ENCODE data around the gene VKORC1. TPM values are rescaled to one million over a fixed set of nuclear protein-coding genes. Genes with fewer than 3 reads are reported as not detected.

The VKORC1 gene
- total RNA-seq, 1 donor from 2014 or later: 78.9 TPM

GRCh38 chr16:31089199-31089598, 5.4 kb downstream of the VKORC1 start:
- Mint-ChIP-seq H3K4me3 (no peak overlapping the region), H3K4me1 (ENCODE audit: unreplicated experiment) (peaks cover 5% of the 10 kb centered on the region), H3K9me3 (no peaks in the 10 kb centered on the region), H3K27ac (no peak overlapping the region), H3K27me3 (no peaks in the 10 kb centered on the region), H3K36me3 (no peaks in the 10 kb centered on the region)
- DNase-seq (ENCODE audit: extremely low spot score, unreplicated experiment): no peak
- no peak for TF ChIP-seq CTCF (conservative IDR thresholded peaks at IDR 0.05)

GRCh38 chr16:31088459-31089183, 6.0 kb downstream of the VKORC1 start, which contains the start of gene PRSS53:
Gene PRSS53 (minus strand): TSS chr16:31088943. CDS start chr16:31088809, 134 bp downstream.
- Mint-ChIP-seq H3K27me3 (no peaks in the 10 kb centered on the region), H3K27ac (no peak within 1 kb of the TSS)
- TF ChIP-seq CTCF (conservative IDR thresholded peaks at IDR 0.05): no peak

GRCh38 chr16:31087971-31088370, 6.6 kb downstream of the VKORC1 start:
- Mint-ChIP-seq H3K4me1 (ENCODE audit: unreplicated experiment) (no peaks in the 10 kb centered on the region), H3K9me3 (no peaks in the 10 kb centered on the region), H3K27me3 (no peaks in the 10 kb centered on the region), H3K36me3 (no peaks in the 10 kb centered on the region), H3K4me3 (no peak overlapping the region), H3K27ac (no peak overlapping the region)
- no peak for TF ChIP-seq CTCF (conservative IDR thresholded peaks at IDR 0.05)
- no peak for DNase-seq (ENCODE audit: extremely low spot score, unreplicated experiment)

More at GRCh38 chr16:31088459-31089183, 6.0 kb downstream of the VKORC1 start, which contains the start of gene PRSS53:
- H3K9me3 Mint-ChIP-seq: no peaks in the 10 kb centered on the region
- no peak within 1 kb of the TSS for H3K4me3 Mint-ChIP-seq
- no peak for DNase-seq (ENCODE audit: extremely low spot score, unreplicated experiment)
- no peaks in the 10 kb centered on the region for H3K4me1 Mint-ChIP-seq (ENCODE audit: unreplicated experiment)
- no peaks in the 10 kb centered on the region for H3K36me3 Mint-ChIP-seq

- no peaks in the 10 kb centered on the region for H3K9me3 Mint-ChIP-seq
Observed at GRCh38 chr16:31087481-31087880, 7.1 kb downstream of the VKORC1 start.

GRCh38 chr16:31086629-31086906, 8.0 kb downstream of the VKORC1 start:
- Mint-ChIP-seq H3K9me3 (no peaks in the 10 kb centered on the region), H3K27ac (no peak overlapping the region), H3K4me1 (ENCODE audit: unreplicated experiment) (peaks cover 5% of the 10 kb centered on the region), H3K36me3 (no peaks in the 10 kb centered on the region), H3K4me3 (no peak overlapping the region), H3K27me3 (no peaks in the 10 kb centered on the region)
- TF ChIP-seq CTCF (conservative IDR thresholded peaks at IDR 0.05): no peak
- DNase-seq (ENCODE audit: extremely low spot score, unreplicated experiment): no peak

More at GRCh38 chr16:31087481-31087880, 7.1 kb downstream of the VKORC1 start:
- TF ChIP-seq CTCF (conservative IDR thresholded peaks at IDR 0.05): no peak
- Mint-ChIP-seq H3K4me3 (no peak overlapping the region), H3K27me3 (no peaks in the 10 kb centered on the region), H3K36me3 (no peaks in the 10 kb centered on the region), H3K27ac (no peak overlapping the region), H3K4me1 (ENCODE audit: unreplicated experiment) (no peaks in the 10 kb centered on the region)
- DNase-seq (ENCODE audit: extremely low spot score, unreplicated experiment): no peak

Measured in type B pancreatic cell (in vitro differentiated cells).